Epithelial cell of proximal tubule (primary cell): ENCODE results near the gene MRPL27. TPM values are rescaled to one million over a fixed set of nuclear protein-coding genes. Genes with fewer than 3 reads are reported as not detected.
A peak's percentile ranks its signal among the peaks of the same experiment; 100 is the strongest.

Source experiments
- DNase-seq: peaks from one replicate; pipeline ENCODE4 v3.0.0-alpha.2; 2011; ENCODE audit warnings: low read depth
- H3K4me3 ChIP-seq: 2 replicates; pipeline ENCODE4 v1.5.1; 2011; ENCODE audit warnings: low read depth, mild to moderate bottlenecking, low read length
- CTCF ChIP-seq: conservative IDR thresholded peaks from 2 replicates; pipeline ENCODE4 v1.5.1; 2012; ENCODE audit warnings: low read depth, mild to moderate bottlenecking, low read length
- total RNA-seq: library from RNA; depleted of rRNA; stranded (reverse); fragments of >200 nt; gene quantifications from 2 replicates; pipeline ENCODE4 v1.2.3, GENCODE V29; 2015

MRPL27 gene
- total RNA-seq, 1 donor from 2014 or later, result 100 TPM

GRCh38 chr17:50381920-50382319 lies 8.9 kb upstream of the MRPL27 start:
- TF ChIP-seq CTCF, result no peak
- H3K4me3 ChIP-seq, result no peak overlapping the region
- DNase-seq, result no peak

- no peak overlapping the region for H3K4me3 ChIP-seq
- TF ChIP-seq CTCF, result no peak
Measured at GRCh38 chr17:50381260-50381815, 8.4 kb upstream of the MRPL27 start.

GRCh38 chr17:50380369-50381259 lies 7.6 kb upstream of the MRPL27 start:
- H3K4me3 ChIP-seq, result no peak overlapping the region
- TF ChIP-seq CTCF, result peak; percentile 41
- DNase-seq, result no peak

More at GRCh38 chr17:50381260-50381815, 8.4 kb upstream of the MRPL27 start:
- no peak for DNase-seq

GRCh38 chr17:50379351-50380132 lies 6.6 kb upstream of the MRPL27 start:
- no peak for TF ChIP-seq CTCF
- no peak overlapping the region for H3K4me3 ChIP-seq
- DNase-seq, result no peak

GRCh38 chr17:50375858-50376538 lies 3.0 kb upstream of the MRPL27 start:
- H3K4me3 ChIP-seq, result no peak overlapping the region
- DNase-seq, result no peak
- TF ChIP-seq CTCF, result no peak

GRCh38 chr17:50373705-50374104 lies 721 bp upstream of the MRPL27 start:
- no peak for TF ChIP-seq CTCF
- no peak for DNase-seq
- peak overlapping the region; percentile 89 for H3K4me3 ChIP-seq
